ENCODE data around the gene NTRK1.

NTRK1 gene

GRCh38 chr1:156909671-156910070 is 49.0 kb downstream of the NTRK1 start:
- no peak for DNase-seq (ENCODE audit: low spot score)
- ChIA-PET CTCF (interaction anchor here (0.6 to 2.2 kb wide), 6 partner anchors 13 to 181 kb away, joined by 3 to 6 read pairs (median 3); no protein-coding TSS in a partner anchor), POLR2A (ENCODE audit: low non-redundant PET) (no interaction called here)
- no peak for TF ChIP-seq CTCF (conservative IDR thresholded peaks at IDR 0.05; ENCODE audit: low read depth)
- no peak overlapping the region for H3K27ac ChIP-seq

- ChIA-PET CTCF (interaction anchor here (0.5 to 3.2 kb wide), 13 partner anchors 11 to 850 kb away, joined by 3 to 13 read pairs (median 3); no protein-coding TSS in a partner anchor), POLR2A (ENCODE audit: low non-redundant PET) (no interaction called here)
- DNase-seq (ENCODE audit: low spot score), result no peak
- no peak overlapping the region for H3K27ac ChIP-seq
- TF ChIP-seq CTCF (conservative IDR thresholded peaks at IDR 0.05; ENCODE audit: low read depth), result peak; percentile 71
Measured at GRCh38 chr1:156910309-156910782, 49.7 kb downstream of the NTRK1 start.

- peak overlapping the region; percentile 2; the same call in 1 of the 2 replicates for H3K27ac ChIP-seq
- CTCF ChIA-PET, result interaction anchor here (2.2 to 3.2 kb wide), 2 partner anchors 15 to 16 kb away, joined by 6 to 13 read pairs; no protein-coding TSS in a partner anchor
- DNase-seq (ENCODE audit: low spot score), result no peak
- TF ChIP-seq CTCF (conservative IDR thresholded peaks at IDR 0.05; ENCODE audit: low read depth), result no peak
- POLR2A ChIA-PET (ENCODE audit: low non-redundant PET), result interaction anchor here (0.6 kb wide), 1 partner anchor 230 kb away, joined by 3 read pairs; no protein-coding TSS in a partner anchor
Measured at GRCh38 chr1:156911577-156912298, 51.1 kb downstream of the NTRK1 start.

GRCh38 chr1:156912310-156912709 is 51.6 kb downstream of the NTRK1 start:
- POLR2A ChIA-PET (ENCODE audit: low non-redundant PET), result interaction anchor here (0.6 kb wide), 1 partner anchor 230 kb away, joined by 3 read pairs; no protein-coding TSS in a partner anchor
- H3K27ac ChIP-seq, result peak overlapping the region; percentile 2
- CTCF ChIA-PET, result interaction anchor here (1.3 to 3.2 kb wide), 2 partner anchors 16 to 22 kb away, joined by 4 to 13 read pairs; no protein-coding TSS in a partner anchor
- TF ChIP-seq CTCF (conservative IDR thresholded peaks at IDR 0.05; ENCODE audit: low read depth), result no peak
- DNase-seq (ENCODE audit: low spot score), result no peak

- POLR2A ChIA-PET (ENCODE audit: low non-redundant PET), result no interaction called here
- peak overlapping the region; percentile 2 for H3K27ac ChIP-seq
- TF ChIP-seq CTCF (conservative IDR thresholded peaks at IDR 0.05; ENCODE audit: low read depth), result no peak
- CTCF ChIA-PET, result interaction anchor here (1.2 to 3.2 kb wide), 4 partner anchors 15 to 187 kb away, joined by 3 to 13 read pairs (median 5); no protein-coding TSS in a partner anchor
- no peak for DNase-seq (ENCODE audit: low spot score)
Measured at GRCh38 chr1:156912861-156913808, 52.5 kb downstream of the NTRK1 start.
